CD4-positive, alpha-beta T cell treated with Interleukin-21 for 1 hour (primary cell): Measurements from ENCODE around the gene ITGA8.
"Not testable (repeated sequence)": the region's sequence is repeated elsewhere in the genome, so short reads cannot be mapped to it uniquely, and the experiment has no call there.

ENCODE experiments used
- DNase-seq: peaks from one replicate; pipeline ENCODE4 v3.0.0-alpha.2; 2020

Gene ITGA8

GRCh38 chr10:15672469-15672868, 47.3 kb downstream of the ITGA8 start:
- DNase-seq = no peak

DNA sequence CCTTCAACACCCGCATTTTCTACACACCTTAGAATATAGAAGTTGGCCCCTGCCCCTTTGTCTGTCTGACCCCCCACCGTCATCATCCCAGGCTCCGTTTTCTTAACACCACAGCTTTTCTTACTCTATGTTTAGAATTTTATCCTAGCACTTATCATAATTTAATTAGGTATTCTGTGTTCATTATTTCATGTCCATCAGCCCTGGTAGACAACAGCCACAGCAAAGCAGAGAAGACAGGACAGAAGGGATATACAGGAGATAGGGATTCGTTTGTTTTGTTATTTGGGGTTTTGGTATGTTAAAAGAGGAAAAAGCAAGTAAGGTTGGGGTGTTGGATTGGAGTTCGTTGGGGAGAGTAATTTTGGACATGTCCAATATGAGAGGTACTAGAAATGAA, 48.8 kb downstream of the ITGA8 start:
- no peak for DNase-seq

DNA sequence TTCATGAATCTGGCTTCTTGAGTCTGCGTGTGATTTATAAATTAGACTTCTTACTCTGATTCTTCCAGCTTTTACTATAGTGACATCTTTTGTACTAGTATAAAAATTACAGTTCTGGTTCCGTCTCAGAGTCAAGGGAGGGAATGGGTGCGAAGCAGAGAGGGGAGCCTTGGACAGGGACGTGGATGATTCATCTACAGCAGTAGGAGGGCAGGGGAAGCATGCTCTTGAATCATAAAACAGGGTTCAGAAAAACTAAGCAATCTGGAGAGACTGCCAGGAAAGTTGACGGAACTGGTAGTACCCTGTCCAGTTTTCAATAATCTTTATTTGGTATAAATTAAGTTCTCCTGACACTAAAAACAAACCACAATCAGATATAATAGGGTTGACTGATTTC, 58.1 kb downstream of the ITGA8 start:
- no peak for DNase-seq

GRCh38 chr10:15660990-15661389, 58.7 kb downstream of the ITGA8 start:
- DNase-seq = no peak

GRCh38 chr10:15658069-15658702, 61.5 kb downstream of the ITGA8 start:
- no peak for DNase-seq

GRCh38 chr10:15652757-15653156, 67.0 kb downstream of the ITGA8 start:
- no peak for DNase-seq

DNA sequence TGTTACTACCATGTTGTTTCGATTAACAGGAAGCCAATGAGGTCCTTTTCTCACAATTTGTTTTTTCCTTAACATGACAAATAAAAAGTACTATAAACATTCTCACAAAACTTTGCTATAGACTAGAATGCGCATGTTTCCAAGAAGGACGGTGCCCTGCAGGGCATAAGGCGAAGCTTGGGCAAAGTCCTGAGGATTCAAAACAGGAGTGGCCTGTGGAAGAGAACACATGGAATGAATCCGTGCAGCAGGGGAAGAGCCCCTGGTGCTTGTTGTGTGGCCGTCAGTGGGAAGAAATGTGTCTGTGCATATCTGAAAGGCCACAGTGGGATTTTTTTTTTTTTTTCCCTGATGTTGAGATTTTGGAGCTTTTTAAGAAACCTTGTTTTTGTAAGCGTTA, 67.6 kb downstream of the ITGA8 start:
- no peak for DNase-seq

GRCh38 chr10:15651175-15651574, 68.5 kb downstream of the ITGA8 start:
- DNase-seq = no peak

GRCh38 chr10:15642095-15642494, 77.6 kb downstream of the ITGA8 start:
- DNase-seq = no peak

DNA sequence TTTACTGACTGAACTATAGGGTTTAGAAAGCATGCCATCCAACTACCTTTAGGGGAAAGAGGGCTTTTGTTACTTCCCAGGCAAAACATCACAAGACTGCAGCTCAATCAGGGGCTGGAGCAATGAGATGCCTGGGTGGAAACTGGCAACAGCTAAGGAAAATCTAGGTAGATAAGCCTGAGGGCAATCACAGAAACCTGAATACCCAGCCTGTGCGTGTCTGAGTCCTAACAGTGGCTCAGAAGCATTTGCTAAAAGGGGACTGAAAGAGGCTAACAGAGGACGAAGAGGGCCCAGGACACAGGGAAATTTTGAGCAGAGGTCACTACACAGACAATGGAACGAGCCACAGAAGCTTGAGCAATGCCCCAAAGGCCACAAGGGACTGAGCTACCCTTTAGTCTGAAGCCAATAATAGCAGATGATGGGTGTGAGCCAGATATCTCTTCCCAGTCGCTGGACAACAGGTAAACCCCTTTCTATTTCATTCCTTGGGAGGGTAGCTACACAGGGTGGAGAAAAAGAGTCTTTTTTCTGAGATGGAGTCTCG, 79.1 kb downstream of the ITGA8 start:
- no peak for DNase-seq

DNA sequence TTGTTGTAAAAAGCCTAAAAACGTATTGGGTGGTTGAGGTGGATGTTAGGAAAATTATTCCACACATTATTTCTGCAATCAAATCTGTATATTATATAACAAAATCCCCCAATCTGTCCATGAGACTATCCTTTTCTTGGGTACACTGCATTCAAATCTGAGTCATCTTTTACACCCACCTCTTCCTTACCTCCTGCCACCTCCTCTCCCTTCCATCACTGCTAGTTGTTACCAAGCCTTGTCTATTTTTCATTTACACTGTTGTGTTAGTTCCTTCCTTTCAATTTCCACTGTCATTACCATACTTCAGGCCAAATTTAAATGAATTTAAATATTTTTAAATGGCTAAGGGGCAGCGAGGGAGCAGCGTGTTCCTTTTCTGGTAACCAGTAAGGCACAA, 83.3 kb downstream of the ITGA8 start:
- no peak for DNase-seq

GRCh38 chr10:15632456-15633091, 87.1 kb downstream of the ITGA8 start:
- no peak for DNase-seq

DNA sequence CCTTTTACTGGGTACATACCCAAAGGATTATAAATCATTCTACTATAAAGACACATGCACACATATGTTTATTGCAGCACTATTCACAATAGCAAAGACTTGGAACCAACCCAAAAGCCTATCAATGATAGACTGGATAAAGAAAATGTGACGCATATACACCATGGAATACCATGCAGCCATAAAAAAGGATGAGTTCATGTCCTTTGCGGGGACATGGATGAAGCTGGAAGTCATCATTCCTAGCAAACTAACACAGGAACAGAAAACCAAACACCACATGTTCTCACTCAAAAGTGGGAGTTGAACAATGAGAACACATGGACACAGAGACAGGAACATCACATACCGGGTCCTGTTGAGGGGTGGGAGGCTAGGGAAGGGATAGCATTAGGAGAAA, 88.5 kb downstream of the ITGA8 start:
- DNase-seq = not testable (repeated sequence)

- DNase-seq = no peak
Observed at GRCh38 chr10:15630353-15630752, 89.4 kb downstream of the ITGA8 start.

DNA sequence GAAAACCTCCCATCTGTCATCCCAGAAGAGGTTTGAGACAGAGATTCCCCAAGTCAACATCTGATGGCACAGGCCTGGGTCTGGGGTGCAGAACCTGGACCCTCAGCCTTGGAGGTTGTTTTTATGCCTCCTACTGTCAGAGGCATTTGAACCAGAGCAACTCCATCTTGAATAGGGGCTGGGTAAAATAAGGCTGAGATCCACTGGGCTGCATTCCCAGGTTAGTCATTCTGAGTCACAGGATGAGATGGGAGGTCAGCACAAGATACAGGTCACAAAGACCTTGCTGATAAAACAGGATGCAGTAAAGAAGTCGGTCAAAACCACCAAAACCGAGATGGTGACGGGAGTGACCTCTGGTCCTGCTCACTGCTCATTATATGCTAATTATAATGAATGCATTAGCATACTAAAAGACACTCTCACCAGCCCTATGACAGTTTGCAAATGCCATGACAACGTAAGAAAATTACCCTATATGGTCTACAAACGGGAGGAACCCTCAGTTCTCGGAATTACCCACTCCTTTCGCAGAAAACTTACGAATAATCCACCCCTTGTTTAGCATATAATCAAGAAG, 92.0 kb downstream of the ITGA8 start:
- no peak for DNase-seq

- DNase-seq = no peak
Observed at GRCh38 chr10:15626937-15627336, 92.8 kb downstream of the ITGA8 start.

- DNase-seq = no peak
Observed at GRCh38 chr10:15625261-15625660, 94.5 kb downstream of the ITGA8 start.

DNA sequence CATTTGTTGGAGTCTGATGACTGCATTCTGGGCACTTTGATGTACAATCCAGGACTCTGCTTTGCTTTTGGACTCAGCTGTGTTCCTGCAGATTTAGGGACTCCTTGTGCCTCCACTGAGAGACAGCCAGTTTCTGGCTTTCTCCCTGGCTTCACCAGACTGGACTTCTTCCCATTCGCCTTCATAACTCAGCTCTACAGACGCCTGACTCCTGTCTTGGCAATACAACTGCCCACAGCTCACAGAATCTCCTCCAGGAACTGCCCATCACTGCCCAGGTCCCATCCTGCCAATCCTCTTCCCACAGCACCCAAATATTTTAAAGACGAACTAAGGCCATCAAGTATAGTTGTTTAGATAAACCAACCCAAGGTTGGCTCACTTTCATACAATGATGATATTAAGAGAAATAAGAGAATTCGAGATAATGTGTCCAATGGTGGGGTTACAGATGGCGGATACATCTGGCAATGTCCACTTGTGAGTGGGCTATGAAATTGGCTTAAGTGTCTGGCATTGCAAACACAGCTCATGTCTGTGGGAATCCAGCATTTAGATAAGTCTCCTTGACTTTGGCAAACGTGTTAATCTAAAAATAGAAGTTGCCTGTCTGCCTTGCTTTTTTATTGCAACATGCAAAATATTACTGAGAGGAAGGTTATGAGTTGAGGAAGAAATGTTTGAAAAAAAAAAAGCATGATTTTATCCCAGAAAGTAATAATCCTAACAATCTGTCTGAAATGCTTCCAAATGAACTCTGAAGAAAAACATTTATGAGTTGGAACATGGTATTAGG, 95.1 kb downstream of the ITGA8 start:
- DNase-seq = no peak

DNA sequence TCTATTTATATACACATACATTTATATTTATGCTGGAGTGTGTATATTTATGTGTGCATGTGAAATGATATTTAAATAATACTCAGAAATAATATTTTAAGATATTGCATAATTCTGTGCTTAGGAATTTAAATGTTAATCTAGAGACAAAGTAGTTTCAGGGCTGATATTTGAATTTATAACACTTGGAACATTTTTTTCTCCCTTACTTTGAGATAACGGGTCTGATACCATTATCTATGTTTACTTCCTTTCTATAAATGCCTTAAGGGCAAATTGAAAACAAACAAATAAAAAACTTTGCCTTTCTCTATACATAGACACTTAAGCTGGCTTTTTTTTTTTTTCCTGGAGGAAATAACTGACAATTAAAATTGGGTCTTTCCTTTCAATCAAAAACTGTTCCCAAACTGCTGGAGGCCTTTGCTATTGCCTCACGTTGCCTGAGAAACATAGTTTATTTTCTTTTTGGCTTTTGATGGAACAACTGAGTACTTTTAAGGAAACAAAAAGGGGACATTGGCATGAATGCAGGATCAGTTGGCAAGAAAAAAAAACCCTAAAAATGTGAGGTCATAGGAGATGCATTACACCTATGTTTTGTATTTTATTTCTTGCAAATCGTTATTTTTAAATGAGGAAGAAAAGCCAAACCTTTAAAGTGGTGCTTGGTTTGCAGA, 98.7 kb downstream of the ITGA8 start:
- no peak for DNase-seq

GRCh38 chr10:15620337-15620736, 99.4 kb downstream of the ITGA8 start:
- no peak for DNase-seq

GRCh38 chr10:15609246-15609645, 110.5 kb downstream of the ITGA8 start:
- no peak for DNase-seq

- DNase-seq = no peak
Observed at GRCh38 chr10:15606377-15606776, 113.3 kb downstream of the ITGA8 start.
